Right forelimb (tissue), 1 donor: ENCODE data around the gene KCNK18.

Experiments
- DNase-seq: peaks from one replicate; pipeline ENCODE4 v3.0.0-alpha.2; 2018

The KCNK18 gene

DNA sequence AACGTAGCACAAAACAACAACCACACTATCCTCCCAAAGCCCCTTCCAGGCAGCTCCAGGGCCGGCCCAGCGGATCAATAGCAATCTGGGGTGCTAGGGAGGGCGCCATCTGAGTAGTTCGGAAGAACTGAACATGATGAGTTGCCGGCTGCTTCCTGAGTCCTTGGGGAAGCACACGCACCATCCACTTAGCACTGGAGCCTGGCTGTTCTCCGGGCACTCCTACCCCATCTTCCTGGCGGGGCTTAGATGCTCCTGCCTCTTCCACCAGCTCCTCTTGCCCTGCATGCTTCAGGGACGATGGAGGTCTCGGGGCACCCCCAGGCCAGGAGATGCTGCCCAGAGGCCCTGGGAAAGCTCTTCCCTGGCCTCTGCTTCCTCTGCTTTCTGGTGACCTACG, at the start of gene KCNK18:
KCNK18 (plus strand) TSS at position 301 of the 400 bp plus-strand sequence; CDS start at position 301, 0 bp downstream.
- DNase-seq: no peak

DNA sequence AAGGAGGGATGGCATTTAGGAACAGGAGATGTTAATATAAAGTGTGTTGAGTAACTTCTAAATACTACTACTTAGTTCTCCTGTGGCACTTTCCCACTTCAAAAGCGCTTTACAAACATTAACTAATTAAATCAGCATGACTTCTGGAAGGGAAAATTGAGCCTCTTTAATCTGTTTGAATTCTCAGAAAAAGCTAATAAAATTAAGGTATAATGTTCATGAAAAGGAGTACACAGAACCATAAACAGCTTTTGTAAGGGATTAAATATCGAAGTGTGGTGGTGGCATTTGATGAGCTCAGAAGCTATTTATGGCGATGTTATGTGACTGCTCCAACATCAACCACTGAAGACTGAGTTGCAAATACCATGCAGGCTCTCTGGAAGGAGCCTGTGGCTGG, 49.0 kb upstream of the KCNK18 start:
- DNase-seq: no peak

DNA sequence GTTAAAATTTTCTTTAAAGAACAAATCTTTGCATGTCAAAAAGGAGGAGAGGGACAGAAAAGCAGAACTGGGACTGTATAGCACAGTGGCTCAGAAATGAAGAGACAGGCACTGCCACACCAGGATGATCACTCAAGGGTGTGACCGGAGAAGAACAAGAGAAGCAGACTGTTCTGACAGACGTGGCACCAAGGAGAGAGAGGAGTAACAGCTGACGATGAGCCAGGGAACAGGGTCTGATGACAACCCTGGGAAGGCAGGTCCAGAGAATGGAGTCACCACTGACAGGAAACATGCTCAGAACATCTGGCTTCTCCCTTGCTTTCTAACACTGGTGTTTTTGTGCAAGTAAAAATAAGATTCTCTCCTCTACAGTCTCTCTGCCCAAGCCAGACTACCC, 44.6 kb upstream of the KCNK18 start:
- no peak for DNase-seq

DNA sequence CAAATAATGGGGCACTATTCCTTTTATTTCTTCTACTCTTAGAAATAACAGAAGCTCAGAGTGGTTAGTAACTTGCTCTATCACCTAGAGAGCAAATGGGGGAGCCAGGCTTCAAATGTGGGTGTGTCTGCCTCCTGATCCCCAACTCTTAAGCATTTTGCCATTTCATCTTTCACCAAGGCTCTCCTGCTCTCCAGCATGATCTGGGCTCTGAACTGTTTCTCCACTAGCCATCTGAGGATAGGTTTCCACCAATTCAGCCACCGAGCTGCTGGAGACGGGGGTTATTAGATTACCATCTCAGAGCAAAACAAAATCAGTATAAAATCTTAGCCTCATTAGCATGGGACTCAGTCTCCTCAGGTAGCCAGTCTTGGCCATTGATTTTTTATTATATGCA, 39.0 kb upstream of the KCNK18 start:
- DNase-seq: no peak

DNA sequence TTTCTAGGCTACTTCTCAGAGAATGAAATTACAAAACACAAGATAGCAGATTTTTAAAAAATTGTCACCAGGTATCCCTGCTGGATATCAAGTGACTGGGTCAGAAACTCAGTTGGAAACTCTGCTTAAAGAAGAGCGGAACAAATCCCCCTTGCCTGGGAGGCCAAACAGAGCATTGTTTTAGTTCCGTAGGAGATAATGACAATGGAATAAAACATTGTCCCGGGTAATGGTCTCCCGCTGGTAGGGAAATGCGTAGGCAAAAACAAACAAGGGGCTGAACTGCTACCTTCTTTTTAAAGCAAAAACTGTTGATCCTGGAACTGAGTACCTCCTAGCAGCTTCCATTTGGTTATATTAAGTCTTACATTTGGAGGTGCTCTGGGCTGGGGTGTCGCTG, 37.9 kb upstream of the KCNK18 start:
- no peak for DNase-seq

DNA sequence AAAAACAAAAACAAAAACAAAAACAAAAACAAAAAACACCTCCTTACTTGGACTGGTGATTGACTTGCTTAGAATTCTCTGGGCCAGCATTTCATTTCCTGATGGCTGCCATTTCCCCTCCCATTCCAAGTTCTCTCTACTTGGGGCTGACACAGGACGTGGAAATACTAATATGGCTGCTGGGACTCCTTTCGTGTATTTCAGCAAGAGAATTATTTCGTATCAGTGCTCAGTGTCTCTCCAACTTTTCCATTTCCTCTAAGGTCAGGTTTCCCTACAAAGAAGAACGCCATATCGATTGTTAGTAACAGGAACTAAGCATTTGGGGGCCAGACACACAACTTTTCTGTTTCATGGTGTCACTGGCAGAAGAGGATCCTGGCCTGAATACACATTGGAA, 36.7 kb upstream of the KCNK18 start:
- DNase-seq: no peak

DNA sequence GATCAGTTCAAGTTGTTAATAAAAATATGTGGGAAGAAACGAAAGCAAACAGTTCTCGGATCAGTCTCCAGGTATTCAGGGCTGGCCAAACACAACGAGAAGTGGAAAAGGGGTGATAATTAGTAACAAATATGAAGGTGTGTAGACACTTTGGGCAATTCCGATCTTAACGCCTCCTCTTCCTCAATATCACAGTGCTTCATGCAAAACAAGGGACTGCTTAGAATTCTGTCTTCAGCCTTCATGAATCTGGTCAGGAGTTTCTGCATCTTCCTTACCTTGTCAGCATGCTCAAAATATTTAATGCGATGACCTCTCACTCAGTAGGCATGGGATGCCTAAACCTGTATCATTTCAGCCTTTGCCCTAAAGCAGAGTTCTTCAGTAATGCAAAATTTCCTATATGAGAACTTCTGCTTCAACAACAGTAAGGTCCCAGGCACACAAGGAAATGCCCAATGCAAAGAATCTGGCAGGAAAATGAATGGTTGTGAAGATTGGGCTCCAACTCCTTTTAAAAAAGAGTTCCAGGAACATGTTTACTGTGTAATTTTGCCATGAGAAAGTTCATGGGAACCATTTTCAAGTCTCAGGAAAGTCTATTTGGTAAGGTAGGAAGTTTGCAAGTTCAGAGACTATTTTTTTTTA, 35.8 kb upstream of the KCNK18 start:
- DNase-seq: no peak

DNA sequence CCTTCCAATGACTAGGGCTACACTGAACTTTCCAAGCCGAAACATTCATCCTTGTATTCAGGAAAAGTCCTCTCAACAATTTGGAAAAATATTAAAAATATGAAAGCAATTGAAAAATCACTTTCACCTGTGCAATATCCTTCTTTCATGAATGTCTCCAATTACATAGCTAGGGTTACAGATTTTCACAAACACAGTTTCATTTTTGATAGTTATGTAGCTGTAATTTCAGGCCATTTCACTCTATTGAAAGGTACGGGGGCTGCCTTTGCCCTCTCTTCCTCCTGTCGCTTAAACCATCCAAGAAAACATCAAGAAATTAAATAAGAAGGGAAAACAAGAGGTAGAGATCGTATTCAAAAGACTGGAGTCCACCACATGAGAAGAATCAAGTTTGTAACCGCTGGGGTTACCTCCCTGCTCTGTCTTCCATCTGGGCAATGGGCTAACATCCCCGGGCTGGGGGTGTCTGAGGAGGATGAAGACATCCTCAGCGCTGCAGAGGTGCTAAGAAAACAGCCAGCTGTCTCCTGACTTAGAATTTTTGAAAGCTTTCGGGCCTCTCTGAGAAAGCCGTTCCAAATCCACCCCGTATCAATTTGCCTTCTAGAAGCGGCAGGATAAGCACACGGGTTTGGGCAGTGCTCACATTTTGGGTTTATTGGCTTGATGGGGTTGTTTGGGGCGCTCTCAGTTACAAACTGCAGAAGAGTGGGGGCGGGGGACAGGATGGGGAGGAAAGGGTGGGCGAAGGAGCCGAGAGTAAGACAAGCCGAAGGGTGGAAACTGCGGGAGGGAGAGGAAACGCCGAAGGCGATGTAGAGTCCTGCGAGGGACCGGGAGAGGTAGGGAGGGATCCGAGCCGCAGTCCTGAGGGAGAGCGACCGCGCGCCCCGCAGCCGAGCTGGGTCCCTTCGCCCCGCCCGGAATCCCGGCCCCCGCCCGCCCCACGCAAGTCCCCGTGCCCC, 34.9 kb upstream of the KCNK18 start:
- no peak for DNase-seq

DNA sequence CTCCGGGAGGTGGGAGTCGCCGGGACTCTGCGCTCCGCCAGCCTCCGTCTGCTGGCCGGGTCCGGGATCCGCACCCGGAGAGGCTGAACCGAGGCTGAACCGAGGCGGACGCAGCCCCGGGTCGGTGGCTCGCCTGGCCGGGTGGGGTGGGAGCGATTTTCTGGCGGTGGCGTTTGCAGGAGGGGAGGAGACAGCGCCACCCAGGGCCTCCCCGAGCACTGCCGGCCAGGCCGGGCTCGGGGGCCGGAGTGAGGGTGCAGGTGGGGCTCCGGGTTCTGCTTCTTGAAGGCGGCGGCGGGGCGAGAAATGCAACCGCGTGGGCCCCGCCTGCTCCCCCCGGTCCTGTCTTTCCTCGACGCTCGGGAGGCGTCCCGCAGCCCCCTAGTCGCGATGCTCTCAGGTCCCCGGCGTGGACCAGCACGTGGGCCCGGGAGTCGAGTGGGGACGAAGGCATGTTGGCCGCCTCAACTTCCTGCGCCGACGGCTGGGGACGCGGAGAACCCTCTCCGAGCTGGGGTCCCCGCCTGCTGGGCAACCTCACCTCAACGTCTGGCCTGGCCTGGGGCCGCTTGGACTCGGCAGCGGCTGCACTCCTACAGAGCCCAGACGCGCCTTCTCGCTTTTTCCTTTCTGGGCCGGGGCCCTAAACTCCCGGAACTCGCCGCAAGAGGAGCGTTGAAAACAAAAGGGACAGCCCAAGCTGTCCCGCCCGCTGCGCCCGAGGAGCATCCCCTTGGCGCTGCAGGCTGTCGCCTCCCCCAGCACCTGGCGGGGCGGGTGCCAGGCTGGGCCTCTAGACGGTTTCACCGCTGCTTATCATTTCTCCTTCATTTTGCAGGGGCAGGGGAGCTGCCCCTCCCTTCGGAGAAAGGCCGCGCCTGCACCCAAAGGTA, 34.0 kb upstream of the KCNK18 start:
- no peak for DNase-seq

DNA sequence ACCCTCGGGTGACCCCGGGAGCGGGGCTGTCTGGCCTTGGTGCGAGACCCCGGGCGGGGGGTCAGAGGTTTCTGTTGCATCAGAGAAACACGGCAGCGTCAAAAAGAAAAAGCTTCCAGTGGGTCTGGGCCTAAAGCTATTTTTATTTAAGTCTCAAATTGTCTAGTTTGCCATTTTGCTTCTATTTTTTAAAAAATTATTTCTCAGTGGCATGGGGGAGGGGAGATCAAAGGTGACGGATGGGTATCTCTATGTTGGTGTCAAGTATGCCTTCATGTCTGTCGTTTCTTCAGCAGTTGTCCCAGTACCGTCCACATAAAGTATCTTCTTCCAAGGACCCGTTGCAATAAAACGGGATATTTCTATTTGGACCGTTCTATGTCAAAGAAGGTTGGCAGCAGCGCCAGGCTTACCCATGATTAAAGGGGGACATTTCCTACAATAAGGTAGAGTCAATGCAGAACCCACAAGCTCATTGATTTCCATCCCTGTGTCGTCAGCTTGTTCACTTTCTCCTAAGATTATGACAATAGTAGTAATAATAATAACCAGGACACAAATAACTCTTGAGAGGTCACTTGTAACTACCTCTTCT, 33.2 kb upstream of the KCNK18 start:
- DNase-seq: no peak

DNA sequence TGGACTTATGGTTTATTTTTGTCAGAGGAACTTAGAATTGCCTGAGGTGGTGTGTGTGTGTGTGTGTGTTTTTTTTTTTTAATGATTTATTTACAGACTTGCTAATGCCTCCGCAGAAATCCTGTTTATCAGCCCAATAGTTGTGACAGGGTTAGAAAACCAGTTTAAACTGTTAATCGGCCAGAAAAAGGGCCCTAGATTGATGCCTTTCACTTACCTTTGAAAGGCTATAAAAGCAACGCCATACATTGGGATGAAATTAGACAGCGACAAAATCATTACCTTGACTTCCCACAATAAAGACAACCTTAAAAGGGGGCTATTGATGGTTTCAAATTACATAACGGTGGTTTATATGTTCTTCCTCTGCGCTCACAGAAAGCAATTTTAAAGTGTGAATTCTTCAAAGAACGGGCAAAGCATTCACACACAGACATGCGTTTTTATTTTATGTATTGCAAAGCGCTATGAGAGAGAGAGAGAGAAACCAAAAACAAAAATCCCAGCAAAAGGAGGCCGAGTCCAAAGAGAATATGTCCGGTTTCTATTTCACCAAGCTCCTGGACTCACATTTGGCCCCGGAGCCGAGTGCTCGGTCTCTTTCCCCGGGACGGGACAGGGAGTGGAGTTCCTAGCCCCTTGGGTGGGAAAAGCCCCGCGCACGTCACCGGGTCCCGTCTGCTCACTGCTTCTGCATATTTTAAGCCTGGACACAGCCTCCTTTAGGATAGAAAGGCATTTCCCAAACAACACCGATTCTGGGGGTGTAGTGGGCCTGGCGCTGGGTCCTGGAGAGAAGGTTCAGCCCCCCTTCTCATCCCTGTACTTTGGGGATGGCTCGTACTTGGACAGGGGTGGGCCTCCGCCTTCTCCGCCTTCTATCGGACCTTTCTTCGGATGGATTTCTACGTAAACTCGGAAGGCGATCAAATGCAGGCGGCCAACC, 32.4 kb upstream of the KCNK18 start:
- DNase-seq: no peak

DNA sequence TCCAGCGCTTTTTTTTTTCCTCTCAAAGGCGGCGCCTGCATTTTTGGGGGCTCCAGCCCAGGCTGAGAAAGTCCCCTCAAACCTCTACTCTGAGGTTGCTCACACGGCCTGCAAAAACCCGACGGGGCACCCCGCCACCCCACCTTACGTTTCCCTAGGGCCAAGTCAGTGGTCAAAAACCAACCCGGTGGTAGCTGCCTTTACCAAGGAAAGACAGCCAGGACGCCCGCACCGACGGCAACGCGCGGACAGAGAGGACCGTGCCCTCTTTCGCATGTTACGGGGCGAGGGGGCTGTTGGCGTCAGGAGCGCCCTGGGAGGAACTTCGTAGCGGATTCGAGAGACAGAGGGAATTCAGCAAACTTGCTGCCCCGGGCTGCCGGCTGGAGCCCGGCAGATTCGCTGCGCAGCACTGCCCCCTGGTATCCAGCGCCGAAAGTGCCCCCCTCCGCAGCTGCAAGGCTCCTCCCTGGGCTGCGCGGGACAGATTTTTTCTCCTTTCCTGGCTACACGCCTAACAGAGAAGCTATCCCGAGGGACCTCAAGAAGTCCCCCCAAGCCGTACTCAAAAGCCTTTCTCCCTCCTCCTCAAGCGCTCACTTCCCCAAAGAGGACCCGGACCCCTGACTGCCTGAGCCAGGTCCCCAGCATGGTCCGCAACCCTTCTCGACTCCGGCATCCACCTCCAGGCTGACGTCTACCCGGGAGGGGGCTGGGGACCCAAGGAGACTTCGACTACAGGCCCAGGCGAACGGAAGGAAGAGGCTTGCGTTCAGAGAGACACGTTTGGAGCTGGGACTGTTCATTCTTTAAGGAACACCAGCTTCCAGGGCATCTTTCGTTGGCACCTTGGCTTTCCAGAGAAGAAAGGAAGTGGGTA, 31.5 kb upstream of the KCNK18 start:
- DNase-seq: peak; percentile 69

DNA sequence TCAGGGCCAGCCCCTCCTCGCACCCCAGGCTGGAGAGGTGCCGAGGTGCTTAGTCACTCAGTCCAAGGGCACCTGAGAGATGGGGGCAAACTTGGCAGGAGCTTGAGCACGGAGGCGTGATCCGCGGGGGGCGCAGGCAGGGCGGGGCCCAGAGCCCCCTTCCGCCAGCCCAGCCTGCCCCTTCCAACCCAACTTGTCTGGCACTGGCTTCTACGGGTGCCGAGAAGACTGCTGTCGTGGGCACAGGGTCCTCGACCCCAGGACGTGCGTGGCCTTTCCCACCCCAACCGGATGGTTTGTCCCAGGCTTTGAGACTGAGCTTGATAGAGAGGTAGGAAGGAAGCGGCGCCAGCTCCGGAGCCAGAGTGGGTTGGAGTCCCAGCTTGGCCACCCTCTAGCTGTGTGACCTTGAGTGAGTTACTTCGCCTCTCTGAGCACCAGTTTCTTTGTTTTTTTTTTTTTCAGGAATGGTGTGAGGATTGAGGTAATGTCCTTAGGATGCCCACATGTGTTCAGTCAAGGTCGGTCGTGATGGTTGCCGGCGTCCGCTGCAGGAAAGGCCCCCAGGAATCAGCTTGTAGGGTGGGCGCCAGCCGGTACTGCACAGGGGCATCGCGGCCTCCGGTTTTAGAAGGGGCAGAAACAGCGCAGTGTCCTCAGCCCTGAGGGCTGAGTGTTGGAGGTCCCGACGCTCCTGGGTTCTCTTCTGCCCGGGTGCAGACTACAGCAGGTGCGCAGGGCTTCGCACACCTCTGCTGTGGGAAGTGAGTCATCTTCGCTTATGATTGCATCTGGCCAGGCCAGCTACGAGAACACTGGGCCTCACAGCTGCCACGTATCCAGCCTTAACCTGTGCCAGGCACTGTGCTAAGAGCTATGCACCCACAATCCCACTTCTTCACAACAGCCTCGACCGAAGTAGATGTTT, 30.6 kb upstream of the KCNK18 start:
- no peak for DNase-seq

DNA sequence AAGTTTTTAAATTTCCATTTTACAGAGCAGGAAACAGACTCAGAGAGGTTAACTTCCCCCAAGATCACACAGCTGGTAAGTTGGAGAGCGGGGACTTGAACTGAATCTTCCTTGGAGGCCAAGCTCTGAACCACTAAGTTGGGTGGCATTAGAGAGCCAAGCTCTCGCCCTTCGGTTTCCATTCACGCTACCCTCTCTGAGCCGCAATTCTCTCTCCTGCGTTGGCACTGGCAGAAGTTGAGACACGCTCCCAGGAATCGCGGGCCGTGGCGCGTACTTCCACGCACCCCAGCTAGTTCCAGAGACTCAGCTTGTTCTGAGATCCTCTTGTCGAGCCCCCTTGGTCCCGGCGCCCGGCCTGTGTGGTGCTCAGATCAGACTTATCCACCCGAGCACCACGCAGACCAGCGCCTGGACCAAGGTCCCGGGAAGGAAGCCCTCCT, 29.9 kb upstream of the KCNK18 start:
- DNase-seq: no peak

DNA sequence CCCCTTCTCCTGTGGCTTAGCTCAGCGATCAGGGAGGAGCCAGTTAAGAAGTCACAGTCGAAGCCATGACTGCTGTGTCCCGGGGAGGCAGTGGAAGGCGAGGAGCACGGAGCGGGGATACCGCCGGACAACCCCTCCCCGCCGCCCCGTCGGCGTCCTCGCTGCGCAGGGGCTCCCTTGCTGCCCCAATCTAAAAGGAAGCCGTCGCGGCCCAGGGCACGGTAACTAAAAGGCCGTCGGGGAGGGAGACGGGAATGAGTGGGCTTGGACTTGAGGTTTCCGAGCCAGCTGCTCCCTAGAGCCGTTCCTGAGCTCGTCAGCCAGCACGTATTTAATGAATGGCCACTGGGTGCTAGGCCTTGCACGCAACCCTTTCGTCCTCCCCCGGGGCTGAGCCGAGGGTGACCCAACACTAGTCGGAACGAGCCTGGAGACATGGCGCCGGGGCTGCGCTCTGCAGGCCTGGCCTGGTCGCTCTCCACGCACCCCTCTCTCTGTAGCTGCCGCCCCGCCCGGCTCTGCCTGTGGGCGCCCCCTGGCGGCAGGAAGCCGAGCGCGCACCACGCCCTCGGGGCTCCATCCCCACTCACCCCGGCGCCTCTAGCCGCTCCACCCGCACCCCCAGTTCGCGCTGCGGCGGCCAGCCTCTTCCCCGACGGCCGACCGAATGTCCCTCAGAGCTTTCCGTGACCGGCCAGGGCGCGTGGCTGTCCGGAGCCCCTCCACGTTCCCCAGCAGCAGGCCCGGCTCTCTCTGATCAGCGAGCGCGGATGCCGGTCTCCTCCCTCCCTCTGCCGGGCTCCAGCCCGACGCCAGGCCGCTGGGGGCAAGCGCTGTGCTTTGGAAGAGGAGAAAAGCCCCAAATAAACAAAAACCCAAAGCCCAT, 29.3 kb upstream of the KCNK18 start:
- peak; percentile 77 for DNase-seq

DNA sequence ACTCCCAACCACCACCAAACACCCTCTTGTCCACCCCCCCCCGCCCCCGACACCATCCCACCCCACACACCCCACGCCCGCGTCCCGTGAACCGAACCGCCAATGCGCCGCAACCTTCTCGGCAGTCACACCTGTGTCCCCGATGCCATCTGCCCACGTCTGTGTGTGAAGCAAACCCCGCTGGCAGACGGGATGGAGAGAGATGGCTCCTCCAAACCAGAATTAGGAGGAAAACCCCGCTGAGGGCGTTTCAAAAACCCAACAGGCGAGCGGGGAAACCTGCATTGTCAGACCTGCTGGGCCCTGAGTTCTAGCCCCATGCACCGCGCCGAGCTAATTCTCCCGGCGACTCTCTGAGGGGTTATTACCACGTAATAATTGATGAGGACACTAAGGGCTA, 28.6 kb upstream of the KCNK18 start:
- DNase-seq: no peak

DNA sequence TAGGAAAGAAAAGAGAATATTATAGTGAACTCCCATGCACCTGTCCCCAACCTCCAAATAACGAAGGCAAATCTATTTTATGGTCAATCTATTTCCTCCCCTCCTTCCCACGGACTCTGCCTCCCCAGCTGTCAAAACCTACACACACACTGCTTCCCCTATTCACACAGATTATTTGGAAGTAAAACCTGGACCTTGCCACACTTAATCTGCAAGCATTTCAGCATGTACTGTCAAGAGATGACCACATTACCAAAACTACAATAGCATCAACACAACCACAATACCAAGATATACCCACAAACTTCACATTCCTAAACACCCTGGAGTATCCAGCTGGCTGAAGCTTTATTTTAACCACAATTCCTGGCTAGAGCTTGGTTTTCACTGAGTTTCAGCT, 27.8 kb upstream of the KCNK18 start:
- no peak for DNase-seq

DNA sequence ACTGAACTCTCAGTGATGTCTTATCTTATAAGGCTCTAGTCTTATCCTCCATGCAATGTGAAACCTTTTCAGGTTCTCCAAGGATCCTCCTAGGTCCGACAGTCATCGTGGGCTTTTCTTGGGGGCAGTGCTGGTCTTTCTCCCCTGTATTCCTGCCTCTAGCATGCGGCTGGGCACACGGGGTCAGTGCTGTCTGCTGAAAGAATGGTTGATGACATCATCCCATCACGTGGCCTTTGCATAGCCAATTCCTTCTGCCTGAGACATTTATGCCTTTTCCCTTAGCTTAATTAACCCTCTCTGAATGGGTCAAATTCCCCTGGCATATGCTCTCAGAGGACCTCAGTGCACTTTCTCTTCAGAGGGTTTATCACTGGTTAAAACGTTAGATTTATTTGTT, 27.0 kb upstream of the KCNK18 start:
- no peak for DNase-seq
